MG63 (cell line): ENCODE measurements around the gene HOXD11. TPM values are rescaled to one million over a fixed set of nuclear protein-coding genes. Genes with fewer than 3 reads are reported as not detected.

Experiments
- DNase-seq: peaks from one replicate; pipeline ENCODE4 v3.0.0-alpha.2; 2020
- H3K27me3 ChIP-seq: fragments of 250-450 bp; sonication (Bioruptor Pico); 2 replicates; pipeline ENCODE4 v1.5.1; 2020; ENCODE audit warnings: mild to moderate bottlenecking, moderate library complexity
- H3K36me3 ChIP-seq: fragments of 250-450 bp; sonication (Bioruptor Pico); 2 replicates; pipeline ENCODE4 v1.5.1; 2020; ENCODE audit warnings: mild to moderate bottlenecking, moderate library complexity
- H3K4me3 ChIP-seq: fragments of 250-450 bp; sonication (Bioruptor Pico); 2 replicates; pipeline ENCODE4 v1.5.1; 2020; ENCODE audit warnings: mild to moderate bottlenecking, moderate library complexity
- H3K9me3 ChIP-seq: fragments of 250-450 bp; sonication (Bioruptor Pico); 2 replicates; pipeline ENCODE4 v1.5.1; 2020; ENCODE audit warnings: mild to moderate bottlenecking, moderate library complexity
- total RNA-seq: library from RNA; depleted of rRNA; stranded (reverse); fragments of >200 nt; shearing (Covaris generic); gene quantifications from 2 replicates; pipeline ENCODE4 v1.2.3, GENCODE V29; 2014; ENCODE audit warnings: low replicate concordance

The HOXD11 gene
- total RNA-seq, 1 experiment from 2014 or later = 3.6 TPM

GRCh38 chr2:176109192-176109901 is 2.3 kb downstream of the HOXD11 start:
- Histone ChIP-seq H3K4me3 (no peak overlapping the region), H3K36me3 (peaks cover 20% of the 10 kb centered on the region), H3K9me3 (no peaks in the 10 kb centered on the region), H3K27me3 (no peaks in the 10 kb centered on the region)
- no peak for DNase-seq

GRCh38 chr2:176109946-176110345 is 2.9 kb downstream of the HOXD11 start:
- Histone ChIP-seq H3K27me3 (no peaks in the 10 kb centered on the region), H3K4me3 (no peak overlapping the region), H3K9me3 (no peaks in the 10 kb centered on the region), H3K36me3 (peaks cover 20% of the 10 kb centered on the region)
- no peak for DNase-seq

GRCh38 chr2:176110415-176111308 is 3.6 kb downstream of the HOXD11 start:
- no peaks in the 10 kb centered on the region for H3K27me3 ChIP-seq
- no peak for DNase-seq
- peaks cover 20% of the 10 kb centered on the region for H3K36me3 ChIP-seq
- no peak overlapping the region for H3K4me3 ChIP-seq
- H3K9me3 ChIP-seq = no peaks in the 10 kb centered on the region

- Histone ChIP-seq H3K36me3 (peaks cover 20% of the 10 kb centered on the region), H3K27me3 (no peaks in the 10 kb centered on the region), H3K9me3 (no peaks in the 10 kb centered on the region), H3K4me3 (no peak overlapping the region)
- no peak for DNase-seq
Observed at GRCh38 chr2:176111309-176111663, 4.2 kb downstream of the HOXD11 start.

- Histone ChIP-seq H3K4me3 (no peak overlapping the region), H3K27me3 (no peaks in the 10 kb centered on the region)
Observed at GRCh38 chr2:176111846-176112374, 4.8 kb downstream of the HOXD11 start.

GRCh38 chr2:176112375-176113302 is 5.6 kb downstream of the HOXD11 start:
- no peak for DNase-seq
- Histone ChIP-seq H3K4me3 (no peak overlapping the region), H3K27me3 (no peaks in the 10 kb centered on the region), H3K9me3 (no peaks in the 10 kb centered on the region), H3K36me3 (peaks cover 23% of the 10 kb centered on the region)

More at GRCh38 chr2:176111846-176112374, 4.8 kb downstream of the HOXD11 start:
- H3K9me3 ChIP-seq = no peaks in the 10 kb centered on the region
- no peak for DNase-seq
- H3K36me3 ChIP-seq = peaks cover 23% of the 10 kb centered on the region

GRCh38 chr2:176114120-176114929 is 7.2 kb downstream of the HOXD11 start:
- Histone ChIP-seq H3K27me3 (no peaks in the 10 kb centered on the region), H3K9me3 (no peaks in the 10 kb centered on the region), H3K4me3 (no peak overlapping the region), H3K36me3 (peaks cover 18% of the 10 kb centered on the region)
- no peak for DNase-seq

- Histone ChIP-seq H3K36me3 (peaks cover 16% of the 10 kb centered on the region), H3K9me3 (no peaks in the 10 kb centered on the region), H3K4me3 (no peak overlapping the region), H3K27me3 (no peaks in the 10 kb centered on the region)
- DNase-seq = no peak
Observed at GRCh38 chr2:176114930-176115625, 8.0 kb downstream of the HOXD11 start.

- H3K9me3 ChIP-seq = no peaks in the 10 kb centered on the region
- no peak within 1 kb of the TSS for H3K4me3 ChIP-seq
- peaks cover 12% of the 10 kb centered on the region for H3K36me3 ChIP-seq
- no peak for DNase-seq
- no peaks in the 10 kb centered on the region for H3K27me3 ChIP-seq
Observed at GRCh38 chr2:176115883-176116813, 9.1 kb downstream of the HOXD11 start, which contains the start of gene HOXD10. TSS of gene HOXD10 (plus strand) at chr2:176116778. CDS start at chr2:176116834, 56 bp downstream.

GRCh38 chr2:176117162-176117822 is 10.2 kb downstream of the HOXD11 start:
- no peaks in the 10 kb centered on the region for H3K27me3 ChIP-seq

GRCh38 chr2:176117823-176118371 is 10.8 kb downstream of the HOXD11 start:
- H3K4me3 ChIP-seq = no peak overlapping the region
- no peaks in the 10 kb centered on the region for H3K27me3 ChIP-seq
- no peaks in the 10 kb centered on the region for H3K9me3 ChIP-seq
- peaks cover 3% of the 10 kb centered on the region; the same call in 1 of the 2 replicates for H3K36me3 ChIP-seq
- DNase-seq = no peak

More at GRCh38 chr2:176117162-176117822, 10.2 kb downstream of the HOXD11 start:
- H3K9me3 ChIP-seq = no peaks in the 10 kb centered on the region
- no peak overlapping the region for H3K4me3 ChIP-seq
- H3K36me3 ChIP-seq = peaks cover 4% of the 10 kb centered on the region
- DNase-seq = no peak

- no peaks in the 10 kb centered on the region for H3K27me3 ChIP-seq
- H3K9me3 ChIP-seq = no peaks in the 10 kb centered on the region
- no peak for DNase-seq
- no peak overlapping the region for H3K4me3 ChIP-seq
- H3K36me3 ChIP-seq = peaks cover 3% of the 10 kb centered on the region; the same call in 1 of the 2 replicates
Observed at GRCh38 chr2:176118601-176119339, 11.7 kb downstream of the HOXD11 start.
